ENCODE data around the gene ALK.

Gene ALK

GRCh38 chr2:29502460-29502911, 418.9 kb downstream of the ALK start:
- no peak for TF ChIP-seq REST (IDR thresholded peaks at IDR 0.05; ENCODE audit: insufficient read depth in 1 of 2, low read depth in 2 of 2, low read length in 2 of 2)
- TF ChIP-seq SIN3A (IDR thresholded peaks at IDR 0.05; ENCODE audit: borderline replicate concordance, insufficient read depth, low read length): no peak
- no peak for TF ChIP-seq TAF1 (IDR thresholded peaks at IDR 0.05; ENCODE audit: borderline replicate concordance, insufficient read depth, low read length)
- no peak for TF ChIP-seq FOXP2 (optimal IDR thresholded peaks at IDR 0.05; ENCODE audit: borderline replicate concordance, extremely low read depth, extremely low read length, insufficient read depth)
- TF ChIP-seq POLR2AphosphoS5 (IDR thresholded peaks at IDR 0.05; ENCODE audit: low read depth, low read length): no peak

- TF ChIP-seq TAF1 (IDR thresholded peaks at IDR 0.05; ENCODE audit: borderline replicate concordance, insufficient read depth, low read length) (no peak), POLR2AphosphoS5 (IDR thresholded peaks at IDR 0.05; ENCODE audit: low read depth, low read length) (no peak), FOXP2 (optimal IDR thresholded peaks at IDR 0.05; ENCODE audit: borderline replicate concordance, extremely low read depth, extremely low read length, insufficient read depth) (no peak), SIN3A (IDR thresholded peaks at IDR 0.05; ENCODE audit: borderline replicate concordance, insufficient read depth, low read length) (no peak), REST (IDR thresholded peaks at IDR 0.05; ENCODE audit: insufficient read depth in 1 of 2, low read depth in 2 of 2, low read length in 2 of 2) (no peak)
These were observed 424.0 kb downstream of the ALK start for GRCh38 chr2:29497375-29497774.

GRCh38 chr2:29496198-29496597, 425.2 kb downstream of the ALK start:
- TF ChIP-seq POLR2AphosphoS5 (IDR thresholded peaks at IDR 0.05; ENCODE audit: low read depth, low read length): no peak
- TF ChIP-seq FOXP2 (optimal IDR thresholded peaks at IDR 0.05; ENCODE audit: borderline replicate concordance, extremely low read depth, extremely low read length, insufficient read depth): no peak
- TF ChIP-seq TAF1 (IDR thresholded peaks at IDR 0.05; ENCODE audit: borderline replicate concordance, insufficient read depth, low read length): no peak
- no peak for TF ChIP-seq SIN3A (IDR thresholded peaks at IDR 0.05; ENCODE audit: borderline replicate concordance, insufficient read depth, low read length)
- TF ChIP-seq REST (IDR thresholded peaks at IDR 0.05; ENCODE audit: insufficient read depth in 1 of 2, low read depth in 2 of 2, low read length in 2 of 2): no peak

GRCh38 chr2:29495536-29496060, 425.8 kb downstream of the ALK start:
- no peak for TF ChIP-seq SIN3A (IDR thresholded peaks at IDR 0.05; ENCODE audit: borderline replicate concordance, insufficient read depth, low read length)
- TF ChIP-seq FOXP2 (optimal IDR thresholded peaks at IDR 0.05; ENCODE audit: borderline replicate concordance, extremely low read depth, extremely low read length, insufficient read depth): no peak
- TF ChIP-seq REST (IDR thresholded peaks at IDR 0.05; ENCODE audit: insufficient read depth in 1 of 2, low read depth in 2 of 2, low read length in 2 of 2): no peak
- TF ChIP-seq POLR2AphosphoS5 (IDR thresholded peaks at IDR 0.05; ENCODE audit: low read depth, low read length): no peak

GRCh38 chr2:29495068-29495467, 426.3 kb downstream of the ALK start:
- TF ChIP-seq FOXP2 (optimal IDR thresholded peaks at IDR 0.05; ENCODE audit: borderline replicate concordance, extremely low read depth, extremely low read length, insufficient read depth) (no peak), TAF1 (IDR thresholded peaks at IDR 0.05; ENCODE audit: borderline replicate concordance, insufficient read depth, low read length) (no peak)
